Left cardiac atrium (tissue), 4 donors: ENCODE data around the gene UBN2. TPM values are rescaled to one million over a fixed set of nuclear protein-coding genes. Genes with fewer than 3 reads are reported as not detected.
"Not testable (repeated sequence)": the region's sequence is repeated elsewhere in the genome, so short reads cannot be mapped to it uniquely, and the experiment has no call there.

Source experiments
- ATAC-seq, 2 donors: fragments of 200-7000 bp; cut with Tn5 transposase; one replicate each; pipeline ENCODE4 v1.9.1; 2020; ENCODE audit warnings: mild to moderate bottlenecking in 2 of 2, moderate library complexity in 2 of 2
- DNase-seq: peaks from one replicate; pipeline ENCODE4 v3.0.0-alpha.2; 2020
- intact Hi-C, 2 donors: fragments of 100-400 bp; cut with DNase I; formaldehyde crosslinking; loops; one replicate each; pipeline versions ENCODE4 v1.14.1 to v1.15.1; 2022 to 2023
- long read RNA-seq: library from polyadenylated mRNA; unstranded; transcript quantifications from one replicate; pipeline ENCODE4 v2.0.0, GENCODE V29; 2021
- total RNA-seq, 2 donors: library from RNA; stranded (reverse); fragmentation: NEBNext Ultra II Directional; extraction: Animal tissue kit (Norgen Biotek cat#: 25700); gene quantifications; one replicate each; pipeline ENCODE4 v1.2.1, GENCODE V29; 2021
- donor health status: DM: no; HTN: yes; CAD: no.
- donor health status: DM: no; HTN: yes; CAD: no; lungs with severe emphysema.
- donor health status: DM: yes; HTN: yes; CAD: no.
- donor health status: Dilated cardiomyopathy.

The UBN2 gene
- 10 to 100 TPM; 11.7 to 14.3 TPM for total RNA-seq
- long read RNA-seq, partial matches to known transcripts = 0 of 1 reads
- long read RNA-seq, other reads (novel, unspliced or antisense) = 1 of 1 reads

DNA sequence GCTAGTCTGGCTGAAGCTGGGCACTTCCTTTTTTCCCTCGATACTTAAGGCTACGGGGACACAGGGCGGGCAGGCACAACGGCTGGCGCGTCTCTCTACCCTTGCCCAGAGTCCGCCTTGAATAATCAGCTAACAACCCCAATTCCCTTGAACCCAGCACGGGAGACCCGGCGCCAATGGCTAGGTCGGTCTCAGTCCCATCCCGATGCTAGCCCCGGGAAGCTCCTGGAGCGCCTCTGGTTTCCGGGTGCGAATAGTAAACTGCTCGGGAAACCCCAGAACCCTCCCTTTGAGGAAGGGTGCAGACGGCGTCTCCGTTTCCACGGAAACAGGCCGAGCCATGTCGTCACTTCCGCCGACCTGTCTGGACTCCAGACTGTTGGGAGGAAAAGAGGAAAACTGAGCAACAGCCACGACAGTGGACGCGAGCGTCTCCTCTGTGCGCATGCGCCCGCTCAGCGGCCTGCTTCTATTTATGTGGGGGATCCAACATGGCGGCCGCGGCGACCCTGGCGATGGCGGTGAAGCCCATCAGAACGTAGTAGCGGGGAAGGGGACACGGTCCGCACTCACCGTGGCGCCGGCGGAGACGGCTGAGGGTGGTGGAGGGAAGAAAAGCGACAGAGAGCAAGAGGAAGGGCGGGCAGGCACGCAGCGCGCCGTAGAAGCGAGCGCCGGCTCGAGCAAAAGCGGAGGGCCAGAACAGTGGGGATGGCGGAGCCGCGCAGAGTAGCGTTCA is at the start of gene UBN2:
Gene UBN2 (plus strand): TSS at position 464 of the 739 bp plus-strand sequence. CDS start 248 bp downstream, at position 712.
- DNase-seq (peak; percentile 97), ATAC-seq (peak; percentile 98 to 99)
- intact Hi-C loops = loop anchor here in 1 of 2 donors (10.0 kb wide), 1 partner anchor 116 kb away; no protein-coding TSS in a partner anchor

DNA sequence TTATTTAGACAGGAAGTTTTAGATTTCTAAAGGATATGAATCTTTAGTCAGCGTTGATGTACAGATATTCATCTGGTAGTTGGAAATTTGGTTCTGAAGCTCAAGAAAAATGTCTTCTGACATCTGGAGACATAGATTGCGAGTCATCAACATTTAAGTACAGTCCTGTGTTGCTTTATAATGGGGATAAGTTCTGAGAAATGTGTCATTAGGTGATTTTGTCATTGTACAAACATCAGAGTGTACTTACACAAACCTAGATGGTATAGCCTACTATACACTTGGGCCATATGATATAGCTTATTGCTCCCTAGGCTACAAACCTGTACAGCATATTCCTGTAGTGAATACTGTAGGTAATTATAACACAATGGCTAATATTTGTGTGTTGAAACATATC is 49.6 kb upstream of the UBN2 start:
- intact Hi-C loops = no loop called here
- no peak for ATAC-seq
- DNase-seq = no peak

DNA sequence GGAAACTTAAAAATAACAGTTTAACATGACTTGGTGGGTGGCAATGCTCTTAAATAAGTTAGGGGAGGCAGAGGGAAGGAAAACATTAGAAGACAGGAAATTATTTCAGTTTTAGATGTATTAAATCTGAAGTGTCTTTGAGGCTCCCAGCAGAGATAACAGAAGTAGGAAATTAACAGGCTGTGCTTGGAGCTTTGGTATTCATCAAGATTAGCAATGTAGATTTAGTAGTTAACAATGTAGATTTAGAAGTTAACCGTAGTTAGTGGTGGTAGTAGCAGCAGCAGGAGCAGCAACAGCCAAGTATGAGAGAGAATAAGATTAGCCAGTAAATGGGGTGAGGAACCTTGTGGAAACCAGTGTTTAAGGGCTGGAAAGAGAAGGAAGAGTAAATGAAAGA is 48.7 kb upstream of the UBN2 start:
- DNase-seq = no peak
- intact Hi-C loops = no loop called here
- ATAC-seq = no peak

DNA sequence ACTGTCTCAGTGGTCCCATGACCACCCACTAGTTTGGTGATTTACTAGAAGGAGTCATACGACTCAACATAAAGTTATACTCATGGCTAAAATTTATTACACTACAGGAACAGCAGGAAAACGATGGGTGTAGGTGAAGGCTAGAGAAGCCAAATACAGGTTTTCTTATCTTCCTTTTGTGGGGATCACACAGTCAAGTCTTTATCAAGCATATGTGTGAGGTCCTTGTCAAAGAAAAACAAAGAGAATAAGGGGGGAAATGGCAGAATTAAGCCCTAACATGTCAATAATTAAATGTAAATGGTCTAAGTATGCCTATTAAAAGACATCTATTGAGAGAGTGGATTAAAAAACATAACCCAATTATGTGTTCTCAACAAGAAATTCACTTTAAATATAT is 47.8 kb upstream of the UBN2 start:
- intact Hi-C loops = no loop called here
- ATAC-seq (no peak), DNase-seq (no peak)

DNA sequence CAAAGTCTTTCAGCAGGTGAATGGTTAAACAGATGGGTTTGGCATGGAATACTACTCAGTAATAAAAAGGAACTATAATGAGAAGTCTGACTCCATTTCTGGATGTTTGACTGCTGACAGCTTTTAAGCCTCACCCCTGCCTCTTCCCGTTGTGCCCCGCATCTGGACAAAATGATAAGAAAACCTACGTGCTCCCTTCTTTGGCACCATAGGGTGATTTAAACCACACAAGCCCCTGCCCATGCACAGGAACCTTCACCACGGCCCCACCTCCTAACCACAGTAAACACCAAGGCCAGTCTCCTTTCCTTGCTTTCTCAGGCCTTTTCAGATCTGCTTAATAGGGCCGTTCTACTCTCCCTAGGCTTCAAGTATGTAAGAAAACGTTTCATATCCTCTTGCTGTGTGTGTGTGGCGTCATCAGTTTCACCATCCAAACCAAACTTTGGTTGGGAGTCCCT is 47.1 kb upstream of the UBN2 start:
- intact Hi-C loops = no loop called here
- DNase-seq (no peak), ATAC-seq (no peak)

DNA sequence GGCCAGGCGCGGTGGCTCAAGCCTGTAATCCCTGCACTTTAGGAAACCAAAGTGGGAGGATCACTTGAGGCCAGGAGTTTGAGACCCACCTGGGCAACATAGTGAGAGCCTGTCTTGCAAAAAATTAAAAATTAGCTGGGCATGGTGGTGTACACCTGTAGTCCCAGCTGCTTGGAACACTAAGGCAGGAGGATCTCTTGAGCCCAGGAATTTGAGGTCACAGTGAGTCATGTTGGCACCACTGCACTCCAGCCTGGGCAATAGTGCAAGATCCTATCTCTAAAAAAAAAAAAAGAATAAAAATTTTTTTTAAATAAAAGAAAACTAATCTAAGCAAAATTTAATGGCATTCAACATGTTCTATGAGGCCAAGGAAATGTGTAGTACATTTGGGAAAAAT is 44.9 kb upstream of the UBN2 start:
- ATAC-seq = no peak
- intact Hi-C loops = no loop called here
- DNase-seq = no peak

DNA sequence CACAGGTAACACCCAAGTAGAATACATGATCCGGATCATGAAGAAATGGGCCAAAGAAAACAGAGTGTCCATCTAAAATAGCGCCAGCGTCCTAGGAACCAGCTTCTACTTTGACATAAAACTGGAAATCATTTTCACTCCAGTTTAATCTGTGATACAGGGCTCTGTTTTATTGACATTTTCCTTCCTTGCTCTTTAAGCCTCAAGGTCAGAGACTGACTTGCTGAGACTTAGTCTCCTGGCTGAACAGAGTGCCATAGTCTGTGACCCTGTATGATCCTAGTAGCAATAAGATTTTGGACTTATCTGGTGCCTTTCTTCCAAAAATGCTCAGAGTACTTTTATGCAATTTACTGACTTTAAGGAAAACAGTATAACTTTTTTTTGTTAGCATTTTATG is 41.7 kb upstream of the UBN2 start:
- no peak for DNase-seq
- ATAC-seq = no peak
- intact Hi-C loops = no loop called here

DNA sequence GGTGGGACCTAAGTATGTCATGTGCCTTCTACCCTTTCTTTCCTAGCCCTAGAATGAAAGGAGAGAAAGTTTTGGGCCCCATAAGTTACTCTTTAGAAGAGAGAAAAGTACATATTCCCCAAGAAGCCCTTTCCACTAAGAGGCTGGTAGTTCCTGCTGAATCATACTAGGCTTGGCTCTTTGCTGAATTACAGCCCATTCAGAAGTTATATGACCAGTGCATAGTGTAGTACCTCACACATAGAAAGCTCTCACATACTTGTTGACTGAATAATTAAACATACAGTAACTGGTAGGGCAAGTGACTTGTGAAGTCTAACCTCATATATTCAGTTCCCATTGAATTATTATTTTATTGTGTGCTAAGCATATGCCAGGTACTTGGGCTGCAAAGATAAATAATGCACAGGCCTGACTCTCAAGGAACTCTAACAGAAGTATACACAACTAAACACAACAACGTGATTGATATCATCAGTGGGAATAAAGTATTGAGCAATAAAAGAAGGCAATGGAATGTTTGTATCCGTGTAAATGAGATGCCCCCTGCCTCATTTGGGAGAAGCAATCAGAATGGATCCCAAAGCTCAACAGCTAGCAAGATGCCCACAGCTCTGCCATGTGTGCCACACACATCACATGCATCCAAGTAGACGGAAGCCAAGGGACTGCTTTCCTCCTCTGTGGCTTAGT is 38.9 kb upstream of the UBN2 start:
- intact Hi-C loops = no loop called here
- ATAC-seq = no peak
- DNase-seq = no peak

DNA sequence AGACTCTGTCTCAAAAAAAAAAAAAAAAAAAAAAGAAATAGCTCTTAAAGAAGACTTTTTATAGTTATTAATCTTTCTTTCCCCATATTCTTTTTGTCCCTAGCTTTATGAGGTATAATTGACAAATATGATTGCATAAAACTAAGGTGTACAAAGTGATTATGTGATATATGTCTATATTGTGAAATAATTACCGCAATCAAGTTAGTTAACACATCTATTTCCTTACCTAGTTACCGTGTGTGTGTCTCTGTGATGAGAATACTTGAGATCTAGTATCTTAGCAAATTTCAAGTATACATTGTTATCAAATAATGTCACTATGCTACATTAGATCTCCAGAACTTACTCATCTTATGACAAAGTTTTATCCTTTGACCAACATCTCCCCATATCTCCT is 30.7 kb upstream of the UBN2 start:
- DNase-seq (no peak), ATAC-seq (no peak)
- intact Hi-C loops = no loop called here

DNA sequence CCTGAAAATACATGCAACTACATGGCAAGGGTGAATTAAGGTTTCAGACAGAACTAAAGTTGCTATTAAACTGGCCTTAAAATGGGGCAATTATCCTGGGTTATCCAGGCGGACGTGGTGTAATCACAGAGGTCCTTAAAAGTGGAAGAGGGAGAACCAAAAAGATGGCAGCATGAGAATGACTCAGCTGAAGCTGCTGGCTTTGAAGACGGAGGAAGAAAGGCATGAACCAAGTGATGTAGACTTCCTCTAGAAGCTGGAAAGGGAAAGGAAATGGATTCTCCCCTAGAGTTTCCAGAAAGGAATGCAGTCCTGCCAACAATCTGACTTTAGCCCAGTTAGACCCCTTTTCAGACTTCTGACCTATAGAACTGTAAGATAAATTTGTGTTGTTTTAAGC is 27.0 kb upstream of the UBN2 start:
- no peak for ATAC-seq
- intact Hi-C loops = no loop called here
- DNase-seq = no peak

DNA sequence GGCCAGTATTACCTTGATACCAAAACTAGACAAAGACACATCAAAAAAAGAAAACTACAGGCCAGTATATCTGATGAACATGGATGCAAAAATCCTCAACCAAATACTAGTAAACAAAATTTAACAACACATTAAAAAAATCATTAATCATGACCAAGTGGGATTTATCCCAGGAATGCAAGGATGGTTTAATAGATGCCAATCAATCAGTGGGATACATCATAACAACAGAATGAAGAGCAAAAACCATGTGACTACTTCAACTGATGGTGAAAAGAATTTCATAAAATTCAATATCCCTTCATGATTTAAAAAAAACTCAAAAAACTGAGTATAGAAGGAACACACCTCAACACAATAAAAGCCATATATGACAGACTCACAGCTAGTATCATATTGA is 25.2 kb upstream of the UBN2 start:
- ATAC-seq = no peak
- intact Hi-C loops = no loop called here
- no peak for DNase-seq

DNA sequence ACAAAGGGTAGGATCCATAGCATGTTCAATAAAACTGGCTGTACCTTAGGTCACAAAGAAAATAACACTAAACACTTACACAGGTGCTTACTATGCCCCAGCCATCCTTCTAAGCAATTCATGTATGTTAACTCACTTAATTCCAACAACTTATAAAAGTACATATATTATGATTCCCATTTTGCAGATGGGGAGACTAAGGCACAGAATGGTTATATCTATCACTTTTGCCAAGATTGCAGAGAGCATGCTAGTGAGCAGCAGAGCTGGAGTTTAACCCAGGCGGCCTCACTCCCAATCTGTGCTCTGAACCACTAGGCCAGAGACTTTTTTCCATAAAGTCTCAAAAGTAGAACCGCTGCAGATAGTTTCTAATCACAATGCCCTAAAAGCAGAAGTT is 18.9 kb upstream of the UBN2 start:
- DNase-seq (no peak), ATAC-seq (no peak)
- intact Hi-C loops = no loop called here

DNA sequence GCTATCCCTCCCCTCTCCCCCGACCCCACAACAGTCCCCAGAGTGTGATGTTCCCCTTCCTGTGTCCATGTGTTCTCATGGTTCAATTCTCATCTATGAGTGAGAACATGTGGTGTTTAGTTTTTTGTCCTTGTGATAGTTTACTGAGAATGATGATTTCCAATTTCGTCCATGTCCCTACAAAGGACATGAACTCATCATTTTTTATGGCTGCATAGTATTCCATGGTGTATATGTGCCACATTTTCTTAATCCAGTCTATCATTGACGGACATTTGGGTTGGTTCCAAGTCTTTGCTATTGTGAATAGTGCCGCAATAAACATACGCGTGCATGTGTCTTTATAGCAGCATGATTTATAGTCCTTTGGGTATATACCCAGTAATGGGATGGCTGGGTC is 17.5 kb upstream of the UBN2 start:
- DNase-seq, ATAC-seq, intact Hi-C loops: not testable (repeated sequence)

DNA sequence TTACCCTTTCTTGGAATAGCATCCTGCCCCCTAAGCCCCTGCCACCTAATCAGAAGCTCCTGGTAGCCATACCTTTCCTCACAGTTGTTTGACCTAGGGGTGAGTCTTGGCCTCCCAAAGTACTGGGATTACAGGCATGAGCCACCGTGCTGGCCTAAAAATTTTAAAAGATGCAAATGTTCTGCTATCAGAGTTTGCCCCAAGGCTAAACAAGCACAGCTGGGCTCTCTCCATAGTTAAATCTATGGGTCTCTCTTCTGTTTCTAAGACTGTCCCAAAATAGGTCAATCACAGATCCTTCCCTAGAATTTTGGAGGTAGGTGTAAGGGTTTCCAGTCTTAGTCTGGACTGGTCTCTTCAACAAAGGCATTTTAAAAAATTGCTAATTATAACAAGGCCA is 12.9 kb upstream of the UBN2 start:
- no peak for ATAC-seq
- intact Hi-C loops = no loop called here
- no peak for DNase-seq

DNA sequence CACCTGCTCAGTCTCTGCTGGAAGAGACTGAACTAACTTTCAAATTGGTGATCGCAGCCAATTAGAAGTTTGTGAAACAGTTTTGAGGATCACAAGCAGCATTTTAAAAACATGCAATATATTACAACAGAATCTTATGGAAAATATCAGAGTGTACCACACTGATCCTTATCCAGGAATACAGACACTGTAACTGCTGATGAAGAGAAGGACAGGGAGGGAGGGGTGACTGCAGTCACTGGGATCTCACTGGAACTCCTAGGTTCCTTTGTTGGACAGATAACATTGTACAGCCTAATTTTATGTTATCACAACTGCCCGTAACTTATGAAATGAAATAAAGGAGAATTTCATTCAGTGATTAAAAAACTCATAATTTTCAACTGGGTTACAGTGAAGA is 6.8 kb upstream of the UBN2 start:
- ATAC-seq = no peak
- DNase-seq = no peak
- intact Hi-C loops = no loop called here

DNA sequence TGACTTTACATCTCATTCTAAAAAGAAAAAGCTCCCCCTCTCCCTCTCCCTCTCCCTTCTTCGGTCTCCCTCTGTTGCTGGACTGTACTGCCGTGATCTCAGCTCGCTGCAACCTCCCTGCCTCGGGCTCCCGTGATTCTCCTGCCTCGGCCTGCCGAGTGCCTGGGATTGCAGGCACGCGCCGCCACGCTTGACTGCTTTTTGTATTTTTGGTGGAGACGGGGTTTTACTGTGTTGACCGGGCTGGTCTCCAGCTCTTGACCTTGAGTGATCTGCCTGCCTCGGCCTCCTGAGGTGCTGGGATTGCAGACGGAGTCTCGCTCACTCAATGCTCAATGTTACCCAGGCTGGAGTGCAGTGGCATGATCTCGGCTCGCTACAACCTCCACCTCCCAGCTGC is 6.2 kb upstream of the UBN2 start:
- ATAC-seq, intact Hi-C loops, DNase-seq: not testable (repeated sequence)

DNA sequence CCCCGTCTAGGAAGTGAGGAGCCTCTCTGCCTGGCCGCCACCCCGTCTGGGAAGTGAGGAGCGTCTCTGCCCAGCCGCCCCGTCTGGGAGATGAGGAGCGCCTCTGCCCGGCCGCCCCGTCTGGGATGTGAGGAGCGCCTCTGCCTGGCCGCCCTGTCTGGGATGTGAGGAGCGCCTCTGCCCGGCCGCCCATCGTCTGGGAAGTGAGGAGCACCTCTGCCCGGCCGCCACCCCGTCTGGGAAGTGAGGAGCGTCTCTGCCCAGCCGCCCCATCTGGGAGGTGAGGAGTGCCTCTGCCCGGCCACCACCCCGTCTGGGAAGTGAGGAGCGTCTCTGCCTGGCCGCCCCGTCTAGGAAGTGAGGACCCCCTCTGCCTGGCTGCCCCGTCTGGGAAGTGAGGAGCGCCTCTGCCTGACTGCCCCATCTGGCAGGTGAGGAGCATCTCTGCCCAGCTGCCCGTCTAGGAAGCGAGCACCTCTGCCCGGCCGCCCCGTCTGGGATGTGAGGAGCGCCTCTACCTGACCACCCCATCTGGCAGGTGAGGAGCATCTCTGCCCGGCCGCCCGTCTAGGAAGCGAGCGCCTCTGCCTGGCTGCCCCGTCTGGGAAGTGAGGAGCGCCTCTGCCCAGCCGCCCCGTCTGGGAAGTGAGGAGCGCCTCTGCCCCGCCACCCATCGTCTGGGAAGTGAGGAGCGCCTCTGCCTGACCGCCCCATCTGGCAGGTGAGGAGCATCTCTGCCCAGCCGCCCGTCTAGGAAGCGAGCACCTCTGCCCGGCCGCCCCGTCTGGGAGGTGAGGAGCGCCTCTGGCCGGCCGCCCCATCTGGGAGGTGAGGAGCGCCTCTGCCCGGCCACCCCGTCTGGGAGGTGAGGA is 5.5 kb upstream of the UBN2 start:
- DNase-seq = peak; percentile 25
- intact Hi-C loops, ATAC-seq: not testable (repeated sequence)

DNA sequence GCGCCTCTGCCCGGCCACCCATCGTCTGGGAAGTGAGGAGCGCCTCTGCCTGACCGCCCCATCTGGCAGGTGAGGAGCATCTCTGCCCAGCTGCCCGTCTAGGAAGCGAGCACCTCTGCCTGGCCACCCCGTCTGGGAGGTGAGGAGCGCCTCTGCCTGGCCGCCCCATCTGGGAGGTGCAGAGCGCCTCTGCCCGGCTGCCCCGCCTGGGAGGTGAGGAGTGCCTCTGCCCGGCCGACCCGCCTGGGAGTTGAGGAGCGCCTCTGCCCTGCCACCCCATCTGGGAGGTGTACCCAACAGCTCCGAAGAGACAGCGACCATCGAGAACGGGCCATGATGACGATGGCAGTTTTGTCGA is 4.9 kb upstream of the UBN2 start:
- ATAC-seq, DNase-seq, intact Hi-C loops: not testable (repeated sequence)

DNA sequence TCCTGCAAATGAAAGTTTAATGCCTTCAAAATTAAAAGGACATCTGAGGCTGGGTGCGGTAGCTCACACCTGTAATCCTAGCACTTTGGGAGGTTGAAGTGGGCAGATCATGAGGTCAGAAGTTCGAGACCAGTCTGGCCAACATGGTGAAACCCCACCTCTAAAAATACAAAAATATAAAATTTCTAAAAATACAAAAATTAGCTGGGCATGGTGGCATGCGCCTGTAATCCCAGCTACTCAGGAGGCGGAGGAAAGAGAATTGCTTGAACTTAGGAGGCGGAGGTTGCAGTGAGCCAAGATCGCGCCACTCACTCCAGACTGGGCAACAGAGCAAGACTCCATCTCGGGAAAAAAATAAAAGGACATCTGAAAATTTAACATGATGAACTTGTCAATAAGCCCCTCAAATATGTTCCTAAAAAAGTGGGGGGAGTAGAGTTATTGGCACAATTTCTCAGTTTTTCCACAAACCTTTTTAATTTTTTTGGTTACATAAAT is 4.0 kb upstream of the UBN2 start:
- intact Hi-C loops, ATAC-seq, DNase-seq: not testable (repeated sequence)
